HepG2 (cell line): ENCODE data around the gene YBX2. TPM values are rescaled to one million over a fixed set of nuclear protein-coding genes. Genes with fewer than 3 reads are reported as not detected.

Source experiments
- GPN1 ChIP-seq: sonication (generic); formaldehyde crosslinking; IDR thresholded peaks from 2 replicates; pipeline ENCODE4 v1.5.1; 2020; ENCODE audit warnings: missing genetic modification reagents, borderline replicate concordance
- GZF1 ChIP-seq: sonication (generic); formaldehyde crosslinking; IDR thresholded peaks from 2 replicates; pipeline ENCODE4 v1.5.1; 2020; ENCODE audit warnings: mild to moderate bottlenecking, missing genetic modification reagents
- KDM5B ChIP-seq: sonication (generic); formaldehyde crosslinking; IDR thresholded peaks from 2 replicates; pipeline ENCODE4 v1.4.0; 2020; ENCODE audit warnings: missing genetic modification reagents, mild to moderate bottlenecking, borderline replicate concordance
- MED1 ChIP-seq: sonication (generic); formaldehyde crosslinking; IDR thresholded peaks from 2 replicates; pipeline ENCODE4 v1.4.0; 2020; ENCODE audit warnings: missing genetic modification reagents
- MXD4 ChIP-seq: IDR thresholded peaks from 2 replicates; pipeline ENCODE4 v1.6.1; 2016; ENCODE audit warnings: mild to moderate bottlenecking, missing biosample characterization, missing genetic modification reagents
- POLR2G ChIP-seq: fragments of 200-400 bp; formaldehyde crosslinking; IDR thresholded peaks from 2 replicates; pipeline ENCODE4 v1.6.1; 2018; ENCODE audit warnings: mild to moderate bottlenecking, low read depth, low read length, moderate library complexity
- RFXANK ChIP-seq: IDR thresholded peaks from 2 replicates; pipeline ENCODE4 v1.6.1; 2016
- TEAD3 ChIP-seq: optimal IDR thresholded peaks from 2 replicates; pipeline ENCODE3; 2016; ENCODE audit warnings: borderline replicate concordance
- TSC22D2 ChIP-seq: sonication (generic); formaldehyde crosslinking; IDR thresholded peaks from 2 replicates; pipeline ENCODE4 v1.5.1; 2020; ENCODE audit warnings: missing genetic modification reagents, mild to moderate bottlenecking, borderline replicate concordance
- ZNF101 ChIP-seq: sonication (generic); formaldehyde crosslinking; IDR thresholded peaks from 2 replicates; pipeline ENCODE4 v1.4.0; 2020; ENCODE audit warnings: mild to moderate bottlenecking, low read depth, missing genetic modification reagents, borderline replicate concordance
- ZNF263 ChIP-seq: sonication (generic); formaldehyde crosslinking; IDR thresholded peaks from 2 replicates; pipeline ENCODE4 v1.4.0; 2020; ENCODE audit warnings: missing genetic modification reagents
- polyA plus RNA-seq, 8 experiments: library from polyadenylated mRNA; depleted of rRNA in 3 of 8; stranded (reverse) in 7 of 8; unstranded in 1 of 8; fragments of >200 nt; fragmentation: Illumina TruSeq in 4 of 8; extraction: Trizol in 4 of 8; gene quantifications; 2 replicates each; pipeline versions ENCODE4 v1.2.1 to v1.2.3, GENCODE V29; 2011 to 2016; ENCODE audit warnings: low read depth in 4 of 8, missing spikeins in 1 of 8, mixed read lengths in 1 of 8; ENCODE audit not compliant: insufficient read depth in 1 of 8
- total RNA-seq, 5 experiments: library from RNA; depleted of rRNA; stranded (reverse); fragments of >200 nt; fragmentation: Illumina TruSeq; extraction: Trizol; gene quantifications; 2 replicates each; pipeline ENCODE4 v1.2.3, GENCODE V29; 2016; ENCODE audit warnings: low read depth in 1 of 5
- TF ChIP-seq, protein P1 (sequence below), 2 experiments: sonication (generic) in 1 of 2; formaldehyde crosslinking in 1 of 2; IDR thresholded peaks; 2 replicates each; pipeline versions ENCODE4 v1.4.0 to v1.6.1; 2016 to 2020; ENCODE audit warnings: borderline replicate concordance in 1 of 2, low read depth in 1 of 2, mild to moderate bottlenecking in 1 of 2, missing genetic modification reagents in 1 of 2
- TF ChIP-seq, protein P2 (sequence below): sonication (generic); formaldehyde crosslinking; IDR thresholded peaks from 2 replicates; pipeline ENCODE4 v1.5.0; 2020; ENCODE audit warnings: missing genetic modification reagents
- TF ChIP-seq, protein P3 (sequence below): sonication (generic); formaldehyde crosslinking; conservative IDR thresholded peaks from 2 replicates; pipeline ENCODE4 v1.8.0; 2022; ENCODE audit warnings: mild to moderate bottlenecking, moderate library complexity, missing genetic modification reagents
- TF ChIP-seq, protein P4 (sequence below): sonication (generic); formaldehyde crosslinking; IDR thresholded peaks from 2 replicates; pipeline ENCODE4 v1.4.0; 2020; ENCODE audit warnings: missing genetic modification reagents
- TF ChIP-seq, protein P5 (sequence below): sonication (generic); formaldehyde crosslinking; IDR thresholded peaks from 2 replicates; pipeline ENCODE4 v1.4.0; 2020; ENCODE audit warnings: missing genetic modification reagents, borderline replicate concordance
- TF ChIP-seq, protein P6 (sequence below): IDR thresholded peaks from 2 replicates; pipeline ENCODE4 v1.6.1; 2012; ENCODE audit warnings: inconsistent platforms

YBX2 gene
- total and polyA plus RNA-seq, 2 of the 13 experiments (the other 11 are each of a cell fraction or from before 2014, with no cell fraction given), result 0.12 to 0.22 TPM

DNA sequence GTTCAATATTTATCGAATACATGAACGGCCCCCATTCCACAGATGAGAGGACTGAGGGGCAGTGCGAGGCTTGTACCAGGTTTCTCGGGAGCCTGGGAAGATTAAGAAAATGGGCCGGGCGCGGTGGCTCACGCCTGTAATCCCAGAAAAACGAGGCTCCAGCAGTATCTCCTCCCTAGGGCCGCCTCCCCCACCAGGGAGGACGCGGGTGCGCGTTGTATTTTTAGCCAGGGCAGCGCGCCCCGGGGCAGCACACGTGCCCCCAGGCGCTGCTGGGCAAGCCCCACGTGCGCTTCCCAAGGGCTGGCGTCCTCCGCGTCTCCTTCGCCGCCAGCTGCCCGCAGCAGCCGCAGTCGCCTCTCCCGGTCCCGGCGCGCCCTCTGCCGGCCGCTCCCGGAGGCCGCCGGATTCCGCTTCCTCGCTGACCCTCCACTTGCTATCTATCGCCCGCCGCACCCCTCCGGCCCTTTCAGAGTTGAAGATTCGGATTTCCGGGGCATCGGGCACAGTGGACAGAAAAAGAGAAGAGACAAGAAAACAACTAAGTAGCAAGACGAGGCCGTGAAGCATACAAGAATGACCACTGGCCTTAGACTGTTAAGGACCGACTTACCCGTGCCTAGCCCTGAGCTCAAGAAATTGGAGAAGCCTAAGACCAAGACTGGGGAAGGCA, 1.9 kb upstream of the YBX2 start (continued):
- TF ChIP-seq, protein P1, sequence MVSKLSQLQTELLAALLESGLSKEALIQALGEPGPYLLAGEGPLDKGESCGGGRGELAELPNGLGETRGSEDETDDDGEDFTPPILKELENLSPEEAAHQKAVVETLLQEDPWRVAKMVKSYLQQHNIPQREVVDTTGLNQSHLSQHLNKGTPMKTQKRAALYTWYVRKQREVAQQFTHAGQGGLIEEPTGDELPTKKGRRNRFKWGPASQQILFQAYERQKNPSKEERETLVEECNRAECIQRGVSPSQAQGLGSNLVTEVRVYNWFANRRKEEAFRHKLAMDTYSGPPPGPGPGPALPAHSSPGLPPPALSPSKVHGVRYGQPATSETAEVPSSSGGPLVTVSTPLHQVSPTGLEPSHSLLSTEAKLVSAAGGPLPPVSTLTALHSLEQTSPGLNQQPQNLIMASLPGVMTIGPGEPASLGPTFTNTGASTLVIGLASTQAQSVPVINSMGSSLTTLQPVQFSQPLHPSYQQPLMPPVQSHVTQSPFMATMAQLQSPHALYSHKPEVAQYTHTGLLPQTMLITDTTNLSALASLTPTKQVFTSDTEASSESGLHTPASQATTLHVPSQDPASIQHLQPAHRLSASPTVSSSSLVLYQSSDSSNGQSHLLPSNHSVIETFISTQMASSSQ (IDR thresholded peaks at IDR 0.05; ENCODE audit: low read depth), result no peak
- TF ChIP-seq, protein P1 (CRISPR knock-in tag; IDR thresholded peaks at IDR 0.05; ENCODE audit: borderline replicate concordance), result peak; percentile 55; the same call in 1 of the 2 replicates
- TF ChIP-seq TEAD3 (peak; percentile 65), KDM5B (peak; percentile 63; the same call in 1 of the 2 replicates), TSC22D2 (CRISPR knock-in tag) (peak; percentile 36; the same call in 1 of the 2 replicates), RFXANK (CRISPR knock-in tag) (no peak), GPN1 (CRISPR knock-in tag) (no peak), ZNF263 (CRISPR knock-in tag) (peak; percentile 60), GZF1 (CRISPR knock-in tag) (no peak), ZNF101 (CRISPR knock-in tag) (0 out of 2 replicates have a peak, but pooled peaks have one; percentile 17), MED1 (CRISPR knock-in tag) (peak; percentile 54; the same call in 1 of the 2 replicates), MXD4 (CRISPR knock-in tag) (peak; percentile 86), POLR2G (0 out of 2 replicates have a peak, but pooled peaks have one; percentile 29)
- TF ChIP-seq, protein P2, sequence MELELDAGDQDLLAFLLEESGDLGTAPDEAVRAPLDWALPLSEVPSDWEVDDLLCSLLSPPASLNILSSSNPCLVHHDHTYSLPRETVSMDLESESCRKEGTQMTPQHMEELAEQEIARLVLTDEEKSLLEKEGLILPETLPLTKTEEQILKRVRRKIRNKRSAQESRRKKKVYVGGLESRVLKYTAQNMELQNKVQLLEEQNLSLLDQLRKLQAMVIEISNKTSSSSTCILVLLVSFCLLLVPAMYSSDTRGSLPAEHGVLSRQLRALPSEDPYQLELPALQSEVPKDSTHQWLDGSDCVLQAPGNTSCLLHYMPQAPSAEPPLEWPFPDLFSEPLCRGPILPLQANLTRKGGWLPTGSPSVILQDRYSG (CRISPR knock-in tag), result no peak
- TF ChIP-seq, protein P3, sequence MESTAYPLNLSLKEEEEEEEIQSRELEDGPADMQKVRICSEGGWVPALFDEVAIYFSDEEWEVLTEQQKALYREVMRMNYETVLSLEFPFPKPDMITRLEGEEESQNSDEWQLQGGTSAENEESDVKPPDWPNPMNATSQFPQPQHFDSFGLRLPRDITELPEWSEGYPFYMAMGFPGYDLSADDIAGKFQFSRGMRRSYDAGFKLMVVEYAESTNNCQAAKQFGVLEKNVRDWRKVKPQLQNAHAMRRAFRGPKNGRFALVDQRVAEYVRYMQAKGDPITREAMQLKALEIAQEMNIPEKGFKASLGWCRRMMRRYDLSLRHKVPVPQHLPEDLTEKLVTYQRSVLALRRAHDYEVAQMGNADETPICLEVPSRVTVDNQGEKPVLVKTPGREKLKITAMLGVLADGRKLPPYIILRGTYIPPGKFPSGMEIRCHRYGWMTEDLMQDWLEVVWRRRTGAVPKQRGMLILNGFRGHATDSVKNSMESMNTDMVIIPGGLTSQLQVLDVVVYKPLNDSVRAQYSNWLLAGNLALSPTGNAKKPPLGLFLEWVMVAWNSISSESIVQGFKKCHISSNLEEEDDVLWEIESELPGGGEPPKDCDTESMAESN (CRISPR knock-in tag), result peak; percentile 48; the same call in 1 of the 2 replicates
- TF ChIP-seq, protein P4, sequence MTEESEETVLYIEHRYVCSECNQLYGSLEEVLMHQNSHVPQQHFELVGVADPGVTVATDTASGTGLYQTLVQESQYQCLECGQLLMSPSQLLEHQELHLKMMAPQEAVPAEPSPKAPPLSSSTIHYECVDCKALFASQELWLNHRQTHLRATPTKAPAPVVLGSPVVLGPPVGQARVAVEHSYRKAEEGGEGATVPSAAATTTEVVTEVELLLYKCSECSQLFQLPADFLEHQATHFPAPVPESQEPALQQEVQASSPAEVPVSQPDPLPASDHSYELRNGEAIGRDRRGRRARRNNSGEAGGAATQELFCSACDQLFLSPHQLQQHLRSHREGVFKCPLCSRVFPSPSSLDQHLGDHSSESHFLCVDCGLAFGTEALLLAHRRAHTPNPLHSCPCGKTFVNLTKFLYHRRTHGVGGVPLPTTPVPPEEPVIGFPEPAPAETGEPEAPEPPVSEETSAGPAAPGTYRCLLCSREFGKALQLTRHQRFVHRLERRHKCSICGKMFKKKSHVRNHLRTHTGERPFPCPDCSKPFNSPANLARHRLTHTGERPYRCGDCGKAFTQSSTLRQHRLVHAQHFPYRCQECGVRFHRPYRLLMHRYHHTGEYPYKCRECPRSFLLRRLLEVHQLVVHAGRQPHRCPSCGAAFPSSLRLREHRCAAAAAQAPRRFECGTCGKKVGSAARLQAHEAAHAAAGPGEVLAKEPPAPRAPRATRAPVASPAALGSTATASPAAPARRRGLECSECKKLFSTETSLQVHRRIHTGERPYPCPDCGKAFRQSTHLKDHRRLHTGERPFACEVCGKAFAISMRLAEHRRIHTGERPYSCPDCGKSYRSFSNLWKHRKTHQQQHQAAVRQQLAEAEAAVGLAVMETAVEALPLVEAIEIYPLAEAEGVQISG (CRISPR knock-in tag), result peak; percentile 77
- TF ChIP-seq, protein P5, sequence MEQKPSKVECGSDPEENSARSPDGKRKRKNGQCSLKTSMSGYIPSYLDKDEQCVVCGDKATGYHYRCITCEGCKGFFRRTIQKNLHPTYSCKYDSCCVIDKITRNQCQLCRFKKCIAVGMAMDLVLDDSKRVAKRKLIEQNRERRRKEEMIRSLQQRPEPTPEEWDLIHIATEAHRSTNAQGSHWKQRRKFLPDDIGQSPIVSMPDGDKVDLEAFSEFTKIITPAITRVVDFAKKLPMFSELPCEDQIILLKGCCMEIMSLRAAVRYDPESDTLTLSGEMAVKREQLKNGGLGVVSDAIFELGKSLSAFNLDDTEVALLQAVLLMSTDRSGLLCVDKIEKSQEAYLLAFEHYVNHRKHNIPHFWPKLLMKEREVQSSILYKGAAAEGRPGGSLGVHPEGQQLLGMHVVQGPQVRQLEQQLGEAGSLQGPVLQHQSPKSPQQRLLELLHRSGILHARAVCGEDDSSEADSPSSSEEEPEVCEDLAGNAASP (CRISPR knock-in tag), result 0 out of 2 replicates have a peak, but pooled peaks have one; percentile 15
- TF ChIP-seq, protein P6, sequence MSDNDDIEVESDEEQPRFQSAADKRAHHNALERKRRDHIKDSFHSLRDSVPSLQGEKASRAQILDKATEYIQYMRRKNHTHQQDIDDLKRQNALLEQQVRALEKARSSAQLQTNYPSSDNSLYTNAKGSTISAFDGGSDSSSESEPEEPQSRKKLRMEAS, result peak; percentile 96
